IMR-90 (cell line): ENCODE measurements around the gene KCNJ6. TPM values are rescaled to one million over a fixed set of nuclear protein-coding genes. Genes with fewer than 3 reads are reported as not detected.
A peak's percentile ranks its signal among the peaks of the same experiment; 100 is the strongest.

Experiments used
- ATAC-seq: fragments of 200-7000 bp; cut with Tn5 transposase; 2 replicates; pipeline ENCODE4 v1.9.1; 2020; ENCODE audit warnings: low read depth, mild to moderate bottlenecking, moderate library complexity
- BruUV-seq: library from RNA; stranded (reverse); fragments of 400-500 nt; replicated peaks from 2 replicates; lab custom pipeline; 2021; lab: Mats Ljungman, UMichigan
- CTCF ChIA-PET: fragments of 300-600 bp; formaldehyde crosslinking; extraction: SDS; loops from one replicate; lab custom pipeline; 2021; ENCODE audit warnings: antibody characterized with exemption; lab: Yijun Ruan, JAX
- POLR2A ChIA-PET: fragments of 300-600 bp; sonication (Branson Sonifier 250); formaldehyde crosslinking; loops from one replicate; lab custom pipeline; 2022; ENCODE audit warnings: antibody characterized with exemption; ENCODE audit not compliant: unreplicated experiment; lab: Charles Lee
- DNase-seq: peaks from one replicate; pipeline ENCODE4 v3.0.0; 2013
- H2AFZ ChIP-seq: replicated peaks from 2 replicates; pipeline ENCODE3; 2013; ENCODE audit warnings: low read length, mild to moderate bottlenecking; ENCODE audit not compliant: poor library complexity
- H2AK5ac ChIP-seq: 2 replicates; pipeline ENCODE4 v1.6.1; 2013; ENCODE audit warnings: low read depth, low read length, inconsistent platforms
- H2AK9ac ChIP-seq: replicated peaks from 2 replicates; pipeline ENCODE3; 2013; ENCODE audit warnings: mild to moderate bottlenecking, low read depth, low read length, moderate library complexity; ENCODE audit not compliant: poor library complexity
- H2BK120ac ChIP-seq: 2 replicates; pipeline ENCODE4 v1.6.1; 2013; ENCODE audit warnings: low read depth, low read length, inconsistent platforms
- H2BK15ac ChIP-seq: 3 replicates; pipeline ENCODE4 v1.6.1; 2013; ENCODE audit warnings: low read depth, low read length, inconsistent platforms
- H2BK20ac ChIP-seq: 2 replicates; pipeline ENCODE4 v1.6.1; 2013; ENCODE audit warnings: low read depth, mild to moderate bottlenecking, inconsistent platforms, low read length, moderate library complexity
- H2BK5ac ChIP-seq: 2 replicates; pipeline ENCODE4 v1.6.1; 2013; ENCODE audit warnings: mild to moderate bottlenecking, low read depth, low read length, inconsistent platforms; ENCODE audit not compliant: poor library complexity, severe bottlenecking
- H3K14ac ChIP-seq: replicated peaks from 2 replicates; pipeline ENCODE4 v1.6.1; 2013; ENCODE audit warnings: low read depth, low read length, inconsistent platforms
- H3K18ac ChIP-seq: 2 replicates; pipeline ENCODE4 v1.6.1; 2013; ENCODE audit warnings: low read depth, low read length, control low read depth
- H3K23ac ChIP-seq: 2 replicates; pipeline ENCODE4 v1.6.1; 2013; ENCODE audit warnings: low read depth, low read length, inconsistent platforms
- H3K27ac ChIP-seq: 2 replicates; pipeline ENCODE4 v1.5.1; 2013; ENCODE audit warnings: mild to moderate bottlenecking, control low read depth, low read length; ENCODE audit not compliant: insufficient read depth
- H3K27me3 ChIP-seq: 2 replicates; pipeline ENCODE4 v1.6.1; 2013; ENCODE audit warnings: low read length; ENCODE audit not compliant: control insufficient read depth, insufficient read depth
- H3K36me3 ChIP-seq: 2 replicates; pipeline ENCODE4 v1.6.1; 2013; ENCODE audit warnings: low read length, mixed read lengths; ENCODE audit not compliant: control insufficient read depth, insufficient read depth
- H3K4ac ChIP-seq: 2 replicates; pipeline ENCODE4 v1.6.1; 2013; ENCODE audit warnings: low read depth, low read length, inconsistent platforms
- H3K4me1 ChIP-seq: 2 replicates; pipeline ENCODE4 v1.6.1; 2013; ENCODE audit warnings: low read length, mixed read lengths; ENCODE audit not compliant: control insufficient read depth, insufficient read depth
- H3K4me2 ChIP-seq: 2 replicates; pipeline ENCODE4 v1.6.1; 2013; ENCODE audit warnings: low read depth, mild to moderate bottlenecking, control low read depth, low read length, moderate library complexity
- H3K4me3 ChIP-seq: 2 replicates; pipeline ENCODE4 v1.5.1; 2013; ENCODE audit warnings: low read depth, mild to moderate bottlenecking, control low read depth, low read length, moderate library complexity; ENCODE audit not compliant: insufficient read depth
- H3K56ac ChIP-seq: 2 replicates; pipeline ENCODE4 v1.6.1; 2013; ENCODE audit warnings: low read length, inconsistent platforms; ENCODE audit not compliant: insufficient read depth; ENCODE audit errors: extremely low read depth
- H3K79me1 ChIP-seq, 2 experiments: 2 replicates each; pipeline ENCODE4 v1.6.1; 2013; ENCODE audit warnings: low read length in 2 of 2, inconsistent platforms in 1 of 2, low read depth in 1 of 2
- H3K9ac ChIP-seq: 2 replicates; pipeline ENCODE4 v1.6.1; 2013; ENCODE audit warnings: low read depth, low read length, control low read depth
- H3K9me1 ChIP-seq: 2 replicates; pipeline ENCODE4 v1.6.1; 2013; ENCODE audit warnings: low read length, inconsistent platforms; ENCODE audit not compliant: insufficient read depth
- H3K9me3 ChIP-seq: 2 replicates; pipeline ENCODE4 v1.6.1; 2013; ENCODE audit warnings: low read length; ENCODE audit not compliant: control insufficient read depth, insufficient read depth
- H4K20me1 ChIP-seq: 2 replicates; pipeline ENCODE4 v1.6.1; 2013; ENCODE audit warnings: low read length, inconsistent platforms; ENCODE audit not compliant: insufficient read depth
- H4K5ac ChIP-seq: 2 replicates; pipeline ENCODE4 v1.6.1; 2013; ENCODE audit warnings: mild to moderate bottlenecking, low read depth, low read length, control low read depth
- H4K8ac ChIP-seq, 2 experiments: 2 replicates each; pipeline ENCODE4 v1.6.1; 2013; ENCODE audit warnings: low read depth in 2 of 2, low read length in 2 of 2, control low read depth in 1 of 2, inconsistent platforms in 1 of 2
- H4K91ac ChIP-seq: 2 replicates; pipeline ENCODE4 v1.6.1; 2013; ENCODE audit warnings: low read depth, low read length, inconsistent platforms; ENCODE audit not compliant: insufficient read depth
- BHLHE40 ChIP-seq: fragments of 150-350 bp; IDR thresholded peaks from 2 replicates; pipeline ENCODE4 v1.6.1; 2016; ENCODE audit warnings: mild to moderate bottlenecking, low read depth, low read length
- CEBPB ChIP-seq: IDR thresholded peaks from 2 replicates; pipeline ENCODE4 v1.6.1; 2012; ENCODE audit warnings: low read depth, low read length, improper control_type of control experiment
- CHD1 ChIP-seq: IDR thresholded peaks from 2 replicates; pipeline ENCODE4 v1.6.1; 2012; ENCODE audit warnings: low read depth, low read length, improper control_type of control experiment
- CTCF ChIP-seq: conservative IDR thresholded peaks from 2 replicates; pipeline ENCODE4 v1.5.1; 2012; ENCODE audit warnings: mild to moderate bottlenecking, low read depth, low read length, improper control_type of control experiment
- FOS ChIP-seq: fragments of 150-350 bp; IDR thresholded peaks from 2 replicates; pipeline ENCODE4 v1.6.1; 2016; ENCODE audit warnings: low read depth, low read length
- MAFK ChIP-seq: IDR thresholded peaks from 2 replicates; pipeline ENCODE4 v1.6.1; 2012; ENCODE audit warnings: low read depth, low read length, improper control_type of control experiment
- MAZ ChIP-seq: IDR thresholded peaks from 2 replicates; pipeline ENCODE4 v1.6.1; 2012; ENCODE audit warnings: low read depth, mild to moderate bottlenecking, low read length, improper control_type of control experiment, moderate library complexity, borderline replicate concordance
- MXI1 ChIP-seq: IDR thresholded peaks from 2 replicates; pipeline ENCODE4 v1.6.1; 2012; ENCODE audit warnings: low read depth, mild to moderate bottlenecking, low read length, moderate library complexity, borderline replicate concordance
- NFE2L2 ChIP-seq: fragments of 150-350 bp; IDR thresholded peaks from 2 replicates; pipeline ENCODE4 v1.6.1; 2016; ENCODE audit warnings: low read depth, mild to moderate bottlenecking, low read length
- POLR2A ChIP-seq: IDR thresholded peaks from 2 replicates; pipeline ENCODE4 v1.6.1; 2012; ENCODE audit warnings: mild to moderate bottlenecking, low read depth, low read length
- RAD21 ChIP-seq: IDR thresholded peaks from 2 replicates; pipeline ENCODE4 v1.6.1; 2012; ENCODE audit warnings: low read length, improper control_type of control experiment
- RCOR1 ChIP-seq: IDR thresholded peaks from 2 replicates; pipeline ENCODE4 v1.6.1; 2012; ENCODE audit warnings: mild to moderate bottlenecking, low read length, improper control_type of control experiment; ENCODE audit not compliant: insufficient replicate concordance
- RFX5 ChIP-seq: IDR thresholded peaks from 2 replicates; pipeline ENCODE4 v1.8.0; 2012; ENCODE audit warnings: low read depth, mild to moderate bottlenecking, low read length, moderate library complexity
- SMC3 ChIP-seq: fragments of 150-350 bp; IDR thresholded peaks from 2 replicates; pipeline ENCODE4 v1.6.1; 2016; ENCODE audit warnings: low read depth, mild to moderate bottlenecking, antibody characterized with exemption, low read length, moderate library complexity
- WGBS, 2 experiments: methylation state at CpG; one replicate each; pipeline versions ENCODE4 v1.1.5 to v1.1.7; 2013; ENCODE audit warnings: missing lambda C conversion rate in 2 of 2; ENCODE audit not compliant: insufficient read length in 1 of 2; ENCODE audit errors: extremely low coverage in 2 of 2; 5-methylcytosine and 5-hydroxymethylcytosine counted together
- dilution Hi-C: fragments of 300-500 bp; cut with HindIII; formaldehyde crosslinking; loops from one replicate; pipeline ENCODE4 v1.14.3; 2018; ENCODE audit warnings: low sequenced_read_pairs; ENCODE audit not compliant: unreplicated experiment
- in situ Hi-C: fragments of 300-500 bp; cut with MboI; formaldehyde crosslinking; loops from 3 replicates; pipeline ENCODE4 v1.14.3; 2019; ENCODE audit warnings: low sequenced_read_pairs, inconsistent platforms, mixed read lengths
- intact Hi-C: fragments of 100-400 bp; cut with micrococcal nuclease; formaldehyde crosslinking; loops from 2 replicates; pipeline ENCODE4 v1.10.0; 2022
- polyA plus RNA-seq, 3 experiments: library from polyadenylated mRNA; depleted of rRNA; stranded (reverse); fragments of >200 nt; gene quantifications; 2 replicates each; pipeline ENCODE4 v1.2.3, GENCODE V29; 2012; ENCODE audit warnings: low replicate concordance in 1 of 3
- total RNA-seq: library from RNA; depleted of rRNA; stranded (reverse); fragments of >200 nt; gene quantifications from 2 replicates; pipeline ENCODE4 v1.2.3, GENCODE V29; 2012
- TF ChIP-seq, protein P1 (sequence below): fragments of 150-350 bp; IDR thresholded peaks from 2 replicates; pipeline ENCODE4 v1.6.1; 2016; ENCODE audit warnings: low read depth, mild to moderate bottlenecking, low read length, moderate library complexity, borderline replicate concordance

KCNJ6 gene
- total and polyA plus RNA-seq, 2 of the 4 experiments (the other 2 are of a cell fraction): under 0.01 to 0.02 TPM

DNA sequence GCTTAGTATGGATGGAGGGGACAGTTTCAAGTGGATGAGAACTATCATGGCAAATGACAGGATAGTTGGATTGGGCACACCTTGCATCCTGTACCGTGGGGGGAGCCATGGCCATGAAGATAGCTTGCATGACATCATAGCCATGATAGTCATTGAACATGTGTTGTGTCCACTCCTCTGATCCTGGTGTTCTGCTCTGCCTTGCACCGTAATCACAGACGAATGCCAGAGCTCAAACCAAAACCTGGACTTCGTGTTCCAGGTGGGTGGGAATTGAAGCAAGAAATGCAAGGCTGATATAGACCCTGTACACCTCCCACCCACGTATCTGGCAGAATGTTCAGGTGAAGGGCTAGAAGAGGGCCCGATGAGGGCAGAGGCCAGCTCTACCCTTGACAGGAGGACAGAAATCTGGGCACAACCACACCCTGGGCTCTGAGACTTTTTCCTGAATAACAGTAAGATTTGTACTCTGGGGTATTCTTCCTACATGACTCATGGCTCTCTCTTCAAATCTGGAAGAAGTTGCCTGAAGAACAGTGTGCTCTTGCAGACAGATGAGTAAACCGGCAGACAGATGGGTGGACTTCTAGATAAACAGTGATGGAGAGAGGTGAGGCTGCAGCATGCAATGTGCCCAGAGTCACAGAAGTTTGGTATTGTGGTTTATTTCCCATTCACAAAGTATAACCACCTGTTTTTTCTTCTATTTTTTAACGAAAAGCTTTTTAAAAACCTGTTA, 45.0 kb downstream of the KCNJ6 start:
- ChIA-PET POLR2A (interaction anchor here (1.4 kb wide), 1 partner anchor 15 kb away, joined by 11 read pairs; no protein-coding TSS in a partner anchor), CTCF (interaction anchor here (0.7 to 1.2 kb wide), 3 partner anchors 14 to 32 kb away, joined by 3 to 4 read pairs (median 3); no protein-coding TSS in a partner anchor)
- Histone ChIP-seq H2AK5ac (peak overlapping the region; percentile 99), H3K36me3 (no peaks in the 10 kb centered on the region), H3K27ac (peak overlapping the region; percentile 3; the same call in 1 of the 2 replicates), H2BK15ac (peak overlapping the region; percentile 98), H3K56ac (no peak overlapping the region), H3K9me1 (peaks cover 19% of the 10 kb centered on the region), H2AK9ac (peak overlapping the region; percentile 92), H3K4ac (peak overlapping the region; percentile 97), H3K4me1 (peaks cover 12% of the 10 kb centered on the region), H2AFZ (peak overlapping the region; percentile 77), H2BK120ac (peak overlapping the region; percentile 96), H4K20me1 (no peaks in the 10 kb centered on the region), H3K4me3 (no peak overlapping the region), H2BK5ac (peak overlapping the region; percentile 62), H3K23ac (peak overlapping the region; percentile 68; the same call in 1 of the 2 replicates), H3K9ac (no peak overlapping the region), H4K8ac (peak overlapping the region; percentile 48 to 74; a peak in 3 of 4 replicates), H3K9me3 (no peaks in the 10 kb centered on the region), H3K79me1 (no peaks in the 10 kb centered on the region), H3K4me2 (no peak overlapping the region), H3K18ac (peak overlapping the region; percentile 17; the same call in 1 of the 2 replicates), H3K14ac (peak overlapping the region; percentile 97), H4K91ac (peak overlapping the region; percentile 95), H3K27me3 (no peaks in the 10 kb centered on the region), H4K5ac (0 out of 2 replicates have a peak overlapping the region, but pooled peaks have one; percentile 4), H2BK20ac (peak overlapping the region; percentile 99)
- intact Hi-C loops: no loop called here
- in situ Hi-C loops: no loop called here
- no TSS peak for BruUV-seq
- ATAC-seq (peak; percentile 85), DNase-seq (peak; percentile 91)
- dilution Hi-C loops: no loop called here
- WGBS, 2 experiments: no CpG with 5 or more reads among the region's 8 CpGs
- TF ChIP-seq, protein P1, sequence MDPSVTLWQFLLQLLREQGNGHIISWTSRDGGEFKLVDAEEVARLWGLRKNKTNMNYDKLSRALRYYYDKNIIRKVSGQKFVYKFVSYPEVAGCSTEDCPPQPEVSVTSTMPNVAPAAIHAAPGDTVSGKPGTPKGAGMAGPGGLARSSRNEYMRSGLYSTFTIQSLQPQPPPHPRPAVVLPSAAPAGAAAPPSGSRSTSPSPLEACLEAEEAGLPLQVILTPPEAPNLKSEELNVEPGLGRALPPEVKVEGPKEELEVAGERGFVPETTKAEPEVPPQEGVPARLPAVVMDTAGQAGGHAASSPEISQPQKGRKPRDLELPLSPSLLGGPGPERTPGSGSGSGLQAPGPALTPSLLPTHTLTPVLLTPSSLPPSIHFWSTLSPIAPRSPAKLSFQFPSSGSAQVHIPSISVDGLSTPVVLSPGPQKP: no peak
- TF ChIP-seq NFE2L2: no peak
- TF ChIP-seq RAD21: 0 out of 2 replicates have a peak, but pooled peaks have one; percentile 21
- TF ChIP-seq RFX5: no peak
- TF ChIP-seq MXI1: no peak
- TF ChIP-seq MAFK: no peak
- TF ChIP-seq SMC3: no peak
- 0 out of 2 replicates have a peak, but pooled peaks have one; percentile 22 for TF ChIP-seq BHLHE40
- no peak for TF ChIP-seq CTCF
- TF ChIP-seq POLR2A: no peak
- peak; percentile 30; the same call in 1 of the 2 replicates for TF ChIP-seq CEBPB
- TF ChIP-seq RCOR1: peak; percentile 89
- TF ChIP-seq MAZ: no peak
- no peak for TF ChIP-seq CHD1
- peak; percentile 78 for TF ChIP-seq FOS
